ENCODE measurements around the gene SEZ6L2.
A peak's percentile ranks its signal among the peaks of the same experiment; 100 is the strongest.
"Not testable (repeated sequence)": the region's sequence is repeated elsewhere in the genome, so short reads cannot be mapped to it uniquely, and the experiment has no call there.

SEZ6L2 gene

GRCh38 chr16:29871822-29872546 is 27.4 kb downstream of the SEZ6L2 start:
- Histone ChIP-seq H3K36me3 (replicated peaks; ENCODE audit: low read depth, low read length) (no peaks in the 10 kb centered on the region), H3K27me3 (ENCODE audit: low read depth, low read length) (no peaks in the 10 kb centered on the region), H3K4me3 (ENCODE audit: low read length) (no peak overlapping the region), H3K9ac (ENCODE audit: low read length) (no peak overlapping the region), H4K20me1 (ENCODE audit: insufficient read depth, low read length) (no peaks in the 10 kb centered on the region), H3K27ac (ENCODE audit: low read length) (no peak overlapping the region), H3K4me1 (ENCODE audit: low read length) (peaks cover 4% of the 10 kb centered on the region), H3K9me3 (ENCODE audit: insufficient read depth, low read length) (no peaks in the 10 kb centered on the region), H3K4me2 (ENCODE audit: low read length) (no peak overlapping the region), H3K79me2 (ENCODE audit: low read length) (no peaks in the 10 kb centered on the region), H2AFZ (ENCODE audit: low read depth, low read length) (no peak overlapping the region)
- TF ChIP-seq EZH2phosphoT487 (IDR thresholded peaks at IDR 0.05; ENCODE audit: low read depth) (no peak), CTCF (IDR thresholded peaks at IDR 0.05; ENCODE audit: low read depth, low read length) (no peak)

DNA sequence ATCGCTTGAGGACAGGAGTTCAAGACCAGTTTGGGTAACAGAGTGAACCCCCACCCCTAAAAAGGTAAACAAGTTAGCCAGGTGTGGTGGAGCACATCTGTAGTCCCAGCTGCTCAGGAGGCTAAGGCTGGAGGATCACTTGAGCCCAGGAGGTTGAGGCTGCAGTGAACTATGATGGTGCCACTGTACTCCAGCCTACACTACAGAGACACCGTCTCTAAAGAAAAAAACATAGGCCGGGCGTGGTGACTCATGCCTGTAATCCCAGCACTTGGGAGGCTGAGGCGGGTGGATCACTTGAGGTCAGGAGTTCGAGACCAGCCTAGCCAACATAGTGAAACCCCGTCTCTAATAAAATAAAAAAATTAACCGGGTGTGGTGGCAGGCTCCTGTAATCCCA is 30.3 kb downstream of the SEZ6L2 start:
- H3K9ac ChIP-seq (ENCODE audit: low read length); H3K27ac ChIP-seq (ENCODE audit: low read length); H3K36me3 ChIP-seq (replicated peaks; ENCODE audit: low read depth, low read length); H3K9me3 ChIP-seq (ENCODE audit: insufficient read depth, low read length); H4K20me1 ChIP-seq (ENCODE audit: insufficient read depth, low read length); H3K4me1 ChIP-seq (ENCODE audit: low read length); H3K4me3 ChIP-seq (ENCODE audit: low read length); H2AFZ ChIP-seq (ENCODE audit: low read depth, low read length); H3K4me2 ChIP-seq (ENCODE audit: low read length); H3K27me3 ChIP-seq (ENCODE audit: low read depth, low read length); H3K79me2 ChIP-seq (ENCODE audit: low read length): not testable (repeated sequence)

GRCh38 chr16:29868396-29869009 is 30.8 kb downstream of the SEZ6L2 start:
- H3K4me3 ChIP-seq (ENCODE audit: low read length): no peak overlapping the region
- H3K4me2 ChIP-seq (ENCODE audit: low read length): no peak overlapping the region
- no peak for TF ChIP-seq EZH2phosphoT487 (IDR thresholded peaks at IDR 0.05; ENCODE audit: low read depth)
- TF ChIP-seq CTCF (IDR thresholded peaks at IDR 0.05; ENCODE audit: low read depth, low read length): no peak
- no peak overlapping the region for H3K27ac ChIP-seq (ENCODE audit: low read length)
- H3K79me2 ChIP-seq (ENCODE audit: low read length): no peaks in the 10 kb centered on the region
- H3K9me3 ChIP-seq (ENCODE audit: insufficient read depth, low read length): no peaks in the 10 kb centered on the region
- H3K27me3 ChIP-seq (ENCODE audit: low read depth, low read length): no peaks in the 10 kb centered on the region
- no peak overlapping the region for H3K9ac ChIP-seq (ENCODE audit: low read length)
- no peak overlapping the region for H2AFZ ChIP-seq (ENCODE audit: low read depth, low read length)
- H3K36me3 ChIP-seq (replicated peaks; ENCODE audit: low read depth, low read length): no peaks in the 10 kb centered on the region
- no peaks in the 10 kb centered on the region for H4K20me1 ChIP-seq (ENCODE audit: insufficient read depth, low read length)
- H3K4me1 ChIP-seq (ENCODE audit: low read length): peaks cover 3% of the 10 kb centered on the region; the same call in 1 of the 2 replicates

GRCh38 chr16:29864205-29864604 is 35.1 kb downstream of the SEZ6L2 start:
- Histone ChIP-seq H3K27ac (ENCODE audit: low read length) (no peak overlapping the region), H3K36me3 (replicated peaks; ENCODE audit: low read depth, low read length) (no peaks in the 10 kb centered on the region), H4K20me1 (ENCODE audit: insufficient read depth, low read length) (no peaks in the 10 kb centered on the region), H3K4me1 (ENCODE audit: low read length) (peaks cover 9% of the 10 kb centered on the region), H3K4me2 (ENCODE audit: low read length) (peak overlapping the region; percentile 98; the same call in 1 of the 2 replicates), H2AFZ (ENCODE audit: low read depth, low read length) (no peak overlapping the region), H3K27me3 (ENCODE audit: low read depth, low read length) (no peaks in the 10 kb centered on the region), H3K79me2 (ENCODE audit: low read length) (peaks cover 10% of the 10 kb centered on the region), H3K9me3 (ENCODE audit: insufficient read depth, low read length) (no peaks in the 10 kb centered on the region), H3K9ac (ENCODE audit: low read length) (no peak overlapping the region), H3K4me3 (ENCODE audit: low read length) (no peak overlapping the region)
- TF ChIP-seq EZH2phosphoT487 (IDR thresholded peaks at IDR 0.05; ENCODE audit: low read depth) (no peak), CTCF (IDR thresholded peaks at IDR 0.05; ENCODE audit: low read depth, low read length) (no peak)
